ENCODE results near the gene KBTBD7.
"Not testable (repeated sequence)": the region's sequence is repeated elsewhere in the genome, so short reads cannot be mapped to it uniquely, and the experiment has no call there.

GRCh38 chr13:41175576-41175975 lies 18.8 kb downstream of the KBTBD7 start:
- not testable (repeated sequence) for TF ChIP-seq CTCF (IDR thresholded peaks at IDR 0.05 in 2 of 3, conservative IDR thresholded peaks at IDR 0.05 in 1 of 3; ENCODE audit: borderline replicate concordance in 1 of 3, insufficient read depth in 1 of 3, low read depth in 2 of 3, low read length in 2 of 3); POLR2A (IDR thresholded peaks at IDR 0.05; ENCODE audit: borderline replicate concordance, extremely low read depth, insufficient read depth, insufficient read length); POLR2AphosphoS5 (IDR thresholded peaks at IDR 0.05; ENCODE audit: low read depth, low read length); SIN3A (IDR thresholded peaks at IDR 0.05; ENCODE audit: low read depth); YY1 (IDR thresholded peaks at IDR 0.05; ENCODE audit: extremely low read depth, insufficient replicate concordance, low read depth, low read length); EZH2 (IDR thresholded peaks at IDR 0.05); EZH2phosphoT487 (IDR thresholded peaks at IDR 0.05; ENCODE audit: borderline replicate concordance); JUND (IDR thresholded peaks at IDR 0.05); RAD21 (IDR thresholded peaks at IDR 0.05; ENCODE audit: low read depth); FOSL1 (IDR thresholded peaks at IDR 0.05; ENCODE audit: low read depth)

Data from HCT116 (cell line).